HTR-8/SVneo (cell line): ENCODE measurements around the gene PSPH.
"Not testable (repeated sequence)": the region's sequence is repeated elsewhere in the genome, so short reads cannot be mapped to it uniquely, and the experiment has no call there.

Experiments
- DNase-seq: peaks from one replicate; pipeline ENCODE4 v3.0.0; 2011; ENCODE audit warnings: low spot score, mixed read lengths; ENCODE audit not compliant: insufficient read length
- FAIRE-seq: peaks from 2 replicates; lab custom pipeline; 2011; peaks lifted over from hg19 to GRCh38; lab: Jason Lieb, UNC

The PSPH gene

DNA sequence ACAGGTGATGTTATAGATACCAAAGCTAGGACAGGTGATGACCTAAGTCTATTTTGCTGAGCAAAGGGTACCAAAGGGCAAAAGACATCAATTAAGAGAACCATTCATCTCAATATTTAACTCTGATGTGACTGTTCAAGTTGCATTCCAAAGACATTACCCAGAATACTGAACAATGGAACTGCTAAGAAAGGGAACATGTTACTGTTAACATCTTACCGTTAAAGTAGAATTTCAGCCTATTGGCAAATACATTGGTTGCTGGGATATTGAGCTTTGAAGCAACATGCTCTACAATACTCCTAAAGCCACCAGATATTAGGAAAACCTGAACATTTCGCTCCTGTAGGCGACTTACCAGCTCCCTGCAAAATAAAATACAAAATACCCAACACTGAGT lies 34.2 kb downstream of the PSPH start:
- not testable (repeated sequence) for DNase-seq, FAIRE-seq

GRCh38 chr7:56009695-56010094 lies 41.5 kb downstream of the PSPH start:
- DNase-seq (no peak), FAIRE-seq (no peak)

DNA sequence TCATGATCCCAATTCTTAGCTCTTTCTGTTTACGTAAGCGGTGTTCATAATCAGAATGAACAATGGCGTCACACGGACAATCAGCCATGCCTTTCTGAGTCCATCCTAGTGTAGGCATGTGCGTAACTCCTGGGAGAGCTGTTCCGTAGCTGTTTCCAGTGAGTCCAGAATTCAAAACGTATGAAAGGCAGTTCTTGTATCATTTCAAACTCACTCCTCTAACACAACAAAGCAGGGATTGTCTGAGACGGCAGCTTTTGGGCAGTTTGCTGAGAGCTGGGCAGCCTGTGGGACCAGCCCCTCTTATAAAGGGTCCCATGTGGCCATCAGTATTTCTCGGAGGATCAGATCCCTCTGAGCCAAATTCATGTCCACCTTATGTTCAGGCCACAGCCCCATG lies 43.4 kb downstream of the PSPH start:
- DNase-seq, result no peak
- FAIRE-seq, result no peak

- FAIRE-seq (no peak), DNase-seq (no peak)
These were observed 44.0 kb downstream of the PSPH start for GRCh38 chr7:56007167-56007652.

DNA sequence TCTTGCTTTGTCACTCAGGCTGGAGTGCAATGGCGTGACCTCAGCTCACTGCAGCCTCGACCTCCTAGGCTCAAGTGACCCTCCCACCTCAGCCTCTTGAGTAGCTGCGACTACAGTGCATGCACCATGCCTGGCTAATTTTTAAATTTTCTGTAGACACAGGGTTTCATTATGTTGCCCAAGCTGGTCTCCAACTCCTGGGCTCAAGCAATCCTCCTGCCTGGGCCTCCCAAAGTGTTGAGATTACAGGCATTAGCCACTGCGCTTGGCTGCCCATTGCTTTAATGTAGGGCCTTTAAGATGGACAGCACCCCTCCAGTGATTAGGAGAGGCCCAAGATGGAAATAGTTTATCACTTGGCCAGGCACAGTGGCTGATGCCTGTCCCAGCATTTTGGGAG lies 47.5 kb downstream of the PSPH start:
- DNase-seq (no peak), FAIRE-seq (no peak)

GRCh38 chr7:55996856-55997500 lies 54.3 kb downstream of the PSPH start:
- FAIRE-seq (no peak), DNase-seq (no peak)

DNA sequence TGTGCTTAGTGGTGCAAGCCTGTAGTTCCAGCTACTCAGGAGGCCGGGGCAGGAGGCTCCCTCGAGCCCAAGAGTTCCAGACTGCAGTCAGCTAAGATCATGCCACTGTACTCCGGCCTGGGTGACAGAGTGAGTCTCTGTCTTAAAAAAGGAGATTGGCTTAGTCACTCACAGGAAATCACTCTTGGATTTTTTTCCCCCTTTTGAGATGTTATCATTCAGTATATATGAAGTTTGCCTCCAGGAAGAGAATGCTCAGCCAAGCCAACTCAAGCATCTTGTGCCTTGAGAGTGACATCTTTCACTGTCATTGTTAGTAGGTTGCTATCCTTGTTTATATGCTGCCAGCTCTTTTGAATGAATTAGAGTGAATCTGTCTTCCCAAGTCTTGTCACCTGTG lies 58.9 kb downstream of the PSPH start:
- FAIRE-seq (no peak), DNase-seq (no peak)

- no peak for DNase-seq
- FAIRE-seq, result no peak
These were observed 67.7 kb downstream of the PSPH start for GRCh38 chr7:55983537-55983936.

DNA sequence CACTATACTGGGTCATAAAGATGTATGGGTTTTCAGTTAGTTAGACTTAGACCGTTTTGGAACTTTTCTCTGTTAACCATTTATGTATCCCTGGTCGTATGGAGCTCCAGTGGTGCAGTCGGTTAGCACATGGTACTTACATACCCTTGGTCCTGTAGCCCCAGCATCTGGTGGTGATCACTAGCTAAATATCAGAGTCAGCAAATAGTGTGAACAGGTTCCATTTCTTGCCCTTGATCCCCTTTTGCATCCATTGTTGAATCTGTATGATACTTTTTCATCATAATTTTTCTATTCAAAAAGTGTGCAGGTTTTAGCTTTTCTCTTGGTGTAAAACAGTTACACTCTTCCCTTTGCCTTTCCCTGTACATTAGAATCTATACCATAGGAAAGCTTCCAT lies 71.0 kb downstream of the PSPH start:
- DNase-seq (no peak), FAIRE-seq (no peak)

- FAIRE-seq (peak; percentile 63), DNase-seq (peak; percentile 79)
These were observed 73.4 kb downstream of the PSPH start for GRCh38 chr7:55977831-55978230.

DNA sequence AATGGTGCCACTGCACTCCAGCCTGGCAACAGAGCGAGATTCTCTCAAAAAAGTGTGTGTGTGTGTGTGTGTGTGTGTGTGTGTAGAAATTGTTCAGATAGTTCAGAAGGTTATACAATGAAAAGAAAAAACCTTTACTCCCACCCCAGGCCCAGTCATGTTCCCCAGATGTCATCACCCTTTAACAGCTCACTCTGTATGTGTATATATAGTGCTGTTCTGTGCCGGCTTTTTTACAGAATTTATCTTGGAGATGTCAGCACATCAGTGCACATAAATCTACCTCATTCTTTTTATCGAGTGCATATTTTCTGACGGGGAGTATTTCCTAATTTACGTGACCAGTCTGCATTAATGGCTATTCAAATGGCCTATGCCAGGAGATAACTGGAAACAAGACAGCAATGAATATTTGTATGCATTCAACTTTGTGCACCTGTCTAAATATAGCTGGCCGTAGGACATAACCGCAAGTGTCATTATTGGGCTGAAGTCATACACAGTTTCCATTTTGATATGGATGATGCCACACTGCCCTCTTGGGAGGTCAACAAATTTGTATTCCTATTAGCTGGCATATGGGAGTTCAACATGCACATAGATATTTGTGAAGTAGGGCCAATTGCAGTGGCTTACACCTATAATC lies 75.1 kb downstream of the PSPH start:
- FAIRE-seq, result peak; percentile 9

DNA sequence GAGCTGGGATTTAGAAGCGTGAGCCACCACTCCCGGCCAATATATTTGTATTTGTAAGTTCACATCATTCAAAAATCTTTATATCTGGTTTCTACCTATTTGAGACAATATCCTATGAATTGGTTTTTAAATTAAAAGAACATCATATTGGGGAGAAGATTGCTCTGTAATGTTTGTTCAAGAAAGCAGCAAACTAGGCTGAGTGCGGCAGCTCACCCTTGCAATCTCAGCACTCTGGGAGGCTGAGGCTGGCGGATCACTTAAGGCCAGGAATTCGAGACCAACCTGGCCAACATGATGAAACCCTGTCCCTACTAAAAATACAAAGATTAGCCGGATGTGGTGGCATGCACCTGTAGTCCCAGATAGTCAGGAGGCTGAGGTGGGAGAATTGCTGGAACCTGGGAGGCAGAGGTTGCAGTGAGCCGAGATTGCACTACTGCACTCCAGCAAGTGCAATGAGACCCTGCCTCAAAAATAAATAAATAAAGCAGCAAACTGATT lies 77.4 kb downstream of the PSPH start:
- FAIRE-seq (no peak), DNase-seq (no peak)

More for the DNA sequence above, 75.1 kb downstream of the PSPH start:
- DNase-seq, result no peak

GRCh38 chr7:55970978-55971377 lies 80.3 kb downstream of the PSPH start:
- FAIRE-seq, result no peak
- no peak for DNase-seq

- DNase-seq (no peak), FAIRE-seq (no peak)
These were observed 80.7 kb downstream of the PSPH start for GRCh38 chr7:55970561-55970960.

DNA sequence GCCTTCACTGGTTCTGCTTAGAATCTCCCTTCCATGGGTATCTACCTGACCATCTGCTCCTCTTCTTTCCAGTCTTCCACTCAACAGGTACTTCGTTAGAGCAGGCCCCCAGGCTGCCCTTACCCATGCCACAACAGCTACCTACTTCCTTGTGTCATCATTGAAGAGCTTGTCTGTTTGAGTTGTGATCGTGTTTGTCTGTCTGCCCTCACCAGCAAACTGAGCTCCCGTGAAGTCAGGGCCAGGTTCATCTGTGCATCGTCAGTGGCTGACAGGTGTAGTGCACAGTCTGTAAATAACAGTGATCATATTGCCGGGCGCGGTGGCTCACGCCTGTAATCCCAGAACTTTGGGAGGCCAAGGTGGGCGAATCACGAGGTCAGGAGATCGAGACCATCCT lies 81.9 kb downstream of the PSPH start:
- no peak for DNase-seq
- FAIRE-seq, result no peak

DNA sequence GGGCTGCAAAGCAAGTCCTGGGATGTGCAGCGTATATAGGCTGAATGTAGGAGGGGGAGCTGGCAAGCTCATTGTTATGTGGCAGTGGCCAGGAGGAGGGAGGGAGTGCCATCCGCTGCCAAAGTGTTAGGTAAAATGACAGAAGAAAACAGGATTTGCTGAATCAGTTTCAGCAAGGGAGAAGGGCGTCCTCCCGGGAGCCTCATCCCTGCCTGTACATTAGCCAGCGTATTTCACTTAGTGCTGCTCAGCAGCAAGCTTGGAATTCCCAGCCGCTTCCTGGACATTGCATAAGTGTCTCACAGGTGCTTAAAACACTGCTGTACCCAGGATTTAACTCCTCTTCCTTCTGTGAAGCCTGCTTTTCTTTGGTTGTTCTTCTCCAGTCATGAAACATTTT lies 84.4 kb downstream of the PSPH start:
- DNase-seq (no peak), FAIRE-seq (no peak)

DNA sequence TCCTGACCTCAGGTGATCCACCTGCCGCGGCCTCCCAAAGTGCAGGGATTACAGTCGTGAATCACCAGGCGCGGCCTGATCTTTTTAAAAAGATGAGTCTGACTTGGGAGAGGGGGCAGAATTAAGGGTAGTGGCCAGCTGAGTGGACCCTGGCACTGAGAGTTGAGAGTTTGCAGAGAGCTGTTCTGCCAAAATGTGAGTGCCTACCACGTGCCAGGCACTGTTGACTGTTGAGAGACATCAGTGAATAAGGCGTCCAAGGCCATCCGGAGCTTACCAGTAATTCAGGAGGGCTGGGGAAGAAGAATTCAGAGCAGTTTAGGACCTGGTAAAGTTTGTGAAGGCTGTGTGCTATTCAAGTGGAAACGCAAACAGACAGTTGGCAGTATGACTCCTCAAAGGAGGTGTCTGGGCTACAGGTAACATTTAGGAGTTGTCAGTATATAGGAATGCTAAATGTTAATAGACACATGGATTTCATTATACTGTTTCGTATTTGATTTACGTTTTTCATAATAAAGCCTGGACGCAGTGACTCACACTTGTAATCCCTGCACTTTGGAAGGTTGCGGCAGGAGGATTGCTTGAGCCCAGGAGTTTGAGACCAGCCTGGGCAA lies 85.3 kb downstream of the PSPH start:
- no peak for DNase-seq
- no peak for FAIRE-seq

GRCh38 chr7:55965100-55965470 lies 86.2 kb downstream of the PSPH start:
- DNase-seq (no peak), FAIRE-seq (no peak)

- FAIRE-seq (peak; percentile 79), DNase-seq (peak; percentile 70)
These were observed 86.8 kb downstream of the PSPH start, which contains the start of gene NIPSNAP2 for GRCh38 chr7:55964261-55965099. NIPSNAP2 (plus strand) TSS chr7:55964585; CDS start chr7:55964610, 25 bp downstream.

- DNase-seq, result no peak
- FAIRE-seq, result no peak
These were observed 87.6 kb downstream of the PSPH start for GRCh38 chr7:55963584-55964168.
